ENCODE data around the gene MYH11.
"Not testable (repeated sequence)": the region's sequence is repeated elsewhere in the genome, so short reads cannot be mapped to it uniquely, and the experiment has no call there.

MYH11 gene

DNA sequence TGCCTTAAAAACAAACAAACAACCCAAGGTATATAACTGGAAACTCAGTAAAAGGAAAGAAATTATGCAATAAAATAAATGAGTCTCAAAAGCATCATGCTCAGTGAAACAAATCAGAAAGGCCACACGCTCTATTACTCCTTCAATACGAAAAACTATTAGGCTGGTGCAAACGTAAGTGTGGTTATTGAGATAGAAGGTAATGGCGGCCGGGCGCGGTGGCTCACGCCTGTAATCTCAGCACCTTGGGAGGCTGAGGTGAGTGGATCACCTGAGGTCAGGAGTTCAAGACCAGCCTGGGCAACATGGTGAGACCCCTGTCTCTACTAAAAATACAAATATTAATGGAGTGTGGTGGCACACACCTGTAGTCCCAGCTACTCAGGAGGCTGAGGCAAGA lies 17.6 kb downstream of the MYH11 start:
- DNase-seq (ENCODE audit: low spot score) = not testable (repeated sequence)

DNA sequence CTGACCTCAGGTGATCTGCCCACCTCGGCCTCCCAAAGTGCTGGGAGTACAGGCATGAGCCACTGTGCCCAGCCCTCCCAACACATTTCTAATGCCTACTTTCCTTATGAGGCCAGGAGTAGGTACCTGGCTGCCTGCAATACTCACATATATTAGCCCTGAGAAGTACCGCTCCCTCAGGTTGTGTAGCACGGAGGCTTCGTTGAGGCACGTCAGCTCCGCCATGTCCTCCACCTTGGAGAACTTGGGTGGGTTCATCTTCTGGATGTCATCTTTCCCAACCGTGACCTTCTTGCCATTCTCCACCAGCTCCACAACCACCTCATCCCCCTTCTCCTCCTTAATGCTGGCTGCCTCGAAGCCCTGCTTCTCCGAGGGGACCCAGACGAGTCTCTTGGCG lies 19.1 kb downstream of the MYH11 start:
- DNase-seq (ENCODE audit: low spot score) = no peak

GRCh38 chr16:15836965-15837611 lies 19.7 kb downstream of the MYH11 start:
- DNase-seq (ENCODE audit: low spot score) = no peak

DNA sequence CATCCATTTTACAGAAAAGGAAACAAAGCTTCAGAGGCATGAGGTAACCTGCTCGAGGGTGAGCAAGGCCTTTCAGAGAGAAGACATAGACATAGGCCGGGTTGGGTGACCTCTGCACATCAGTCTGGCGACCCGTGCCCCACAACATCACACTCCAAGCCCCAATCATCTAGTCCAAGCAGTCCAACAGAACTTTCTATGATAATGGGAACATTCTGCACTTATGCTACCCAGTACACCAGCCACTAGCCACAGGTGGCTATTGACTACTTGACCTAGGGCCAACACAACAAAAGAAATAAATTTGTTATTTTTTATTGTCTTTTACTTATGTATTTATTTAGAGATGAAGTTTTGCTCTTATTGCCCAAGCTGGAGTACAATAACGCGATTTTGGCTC lies 20.8 kb downstream of the MYH11 start:
- no peak for DNase-seq (ENCODE audit: low spot score)

DNA sequence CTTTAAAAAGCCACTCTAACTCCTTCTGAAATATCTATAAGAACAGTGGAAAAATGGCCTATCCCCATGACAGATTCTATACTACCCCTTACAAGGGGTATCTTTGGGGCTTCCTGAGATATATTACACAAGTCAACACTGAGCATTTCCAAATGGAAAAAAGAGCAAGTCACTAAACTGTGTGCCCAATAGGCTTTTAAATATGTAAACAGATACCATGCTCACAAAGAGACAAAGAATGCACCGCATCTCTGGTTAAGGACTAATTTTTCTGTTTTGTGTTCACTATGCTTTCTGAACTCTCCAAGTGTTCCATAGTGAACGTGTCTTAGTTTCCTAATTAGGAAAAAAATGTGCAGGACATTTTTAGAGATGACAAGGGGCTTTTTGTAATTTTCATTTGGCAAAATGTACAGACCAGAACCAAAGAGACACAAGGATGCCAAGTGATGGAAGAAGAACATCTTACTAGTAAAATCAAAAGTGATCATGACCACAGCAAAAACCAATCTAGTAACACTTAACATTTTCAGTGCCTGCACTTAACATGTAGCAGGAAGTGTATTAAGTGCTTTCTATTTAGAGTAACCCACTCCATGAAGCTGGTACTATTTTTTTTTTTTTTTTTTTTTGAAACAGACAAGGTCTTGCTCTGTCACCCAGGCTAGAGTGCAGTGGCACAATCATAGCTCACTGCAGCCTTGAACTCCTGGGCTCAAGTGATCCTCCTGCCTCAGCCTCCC lies 21.5 kb downstream of the MYH11 start:
- DNase-seq (ENCODE audit: low spot score) = no peak

- DNase-seq (ENCODE audit: low spot score) = no peak
Measured at GRCh38 chr16:15834502-15834901, 22.3 kb downstream of the MYH11 start.

DNA sequence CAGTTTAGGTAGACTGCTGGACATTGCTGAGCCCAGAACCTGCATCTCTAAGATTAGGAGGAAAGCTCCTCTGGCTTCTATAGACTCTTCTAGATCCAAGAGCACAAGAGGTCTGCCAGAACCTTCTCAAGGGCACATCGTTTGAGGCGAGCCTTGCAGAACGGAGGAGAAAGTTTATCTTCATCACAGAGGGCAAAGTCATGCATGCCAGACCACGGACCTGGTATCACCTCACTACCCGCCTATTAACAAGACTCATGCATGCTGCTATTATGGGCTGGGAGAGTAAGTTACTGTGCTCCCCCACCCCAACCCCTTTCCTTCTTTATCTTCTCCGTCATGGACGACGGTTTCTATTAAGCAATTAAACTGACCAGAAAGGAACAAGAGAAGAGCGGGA lies 23.3 kb downstream of the MYH11 start:
- DNase-seq (ENCODE audit: low spot score) = no peak

- no peak for DNase-seq (ENCODE audit: low spot score)
Measured at GRCh38 chr16:15832241-15832640, 24.6 kb downstream of the MYH11 start.

DNA sequence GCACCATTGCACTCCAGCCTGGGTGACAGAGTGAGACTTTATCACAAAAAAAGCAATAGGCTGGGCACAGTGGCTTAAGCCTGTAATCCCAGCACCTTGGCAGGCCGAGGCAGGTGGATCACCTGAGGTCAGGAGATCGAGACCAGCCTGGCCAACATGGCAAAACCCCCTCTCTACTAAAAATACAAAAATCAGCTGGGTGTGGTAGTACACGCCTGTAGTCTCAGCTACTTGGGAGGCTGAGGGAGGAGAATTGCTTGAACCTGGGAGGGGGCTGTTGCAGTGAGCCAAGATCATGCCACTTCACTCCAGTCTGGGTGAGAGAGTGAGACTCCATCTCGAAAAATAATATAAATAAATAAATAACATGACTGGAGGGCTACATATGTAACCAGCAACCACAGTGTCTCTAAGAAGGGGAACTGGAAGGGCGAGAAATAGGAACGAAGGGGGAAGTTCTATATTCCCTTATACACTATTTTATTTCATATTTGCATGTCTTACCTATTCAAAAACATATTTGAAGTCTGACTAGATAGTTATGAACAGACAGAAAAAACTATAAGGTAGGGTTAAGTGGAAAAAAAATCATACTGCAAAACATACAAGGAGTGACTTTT lies 25.9 kb downstream of the MYH11 start:
- no peak for DNase-seq (ENCODE audit: low spot score)

GRCh38 chr16:15829460-15829859 lies 27.4 kb downstream of the MYH11 start:
- DNase-seq (ENCODE audit: low spot score) = no peak

GRCh38 chr16:15827709-15828343 lies 29.0 kb downstream of the MYH11 start:
- no peak for DNase-seq (ENCODE audit: low spot score)

GRCh38 chr16:15827299-15827698 lies 29.5 kb downstream of the MYH11 start:
- no peak for DNase-seq (ENCODE audit: low spot score)

DNA sequence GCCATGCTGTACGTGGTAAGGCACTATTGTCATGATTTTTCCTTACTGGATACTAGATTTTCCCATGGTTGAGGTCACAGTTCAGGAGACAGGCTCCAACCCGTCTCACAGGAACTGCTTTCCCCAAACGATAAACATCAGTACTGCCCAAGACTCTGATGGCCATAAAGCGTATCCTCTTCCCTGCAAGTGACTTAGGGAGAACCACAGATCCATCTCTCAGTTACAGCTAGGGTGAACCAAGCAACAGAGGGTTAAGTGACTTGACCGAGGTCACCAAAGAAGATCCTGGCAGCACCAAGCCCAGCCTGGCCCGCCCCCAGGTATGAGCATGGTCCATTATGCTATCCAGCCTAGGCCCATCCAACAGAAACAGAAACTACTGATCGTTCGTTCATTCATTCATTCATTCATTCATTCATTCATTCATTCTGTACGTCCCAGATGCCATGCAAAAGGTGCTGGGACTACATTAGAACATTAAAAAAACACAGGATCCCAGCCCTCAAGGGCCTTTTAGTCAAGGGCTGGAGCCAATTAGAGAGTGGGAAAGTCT lies 31.0 kb downstream of the MYH11 start:
- no peak for DNase-seq (ENCODE audit: low spot score)

GRCh38 chr16:15822957-15823356 lies 33.9 kb downstream of the MYH11 start:
- no peak for DNase-seq (ENCODE audit: low spot score)

GRCh38 chr16:15820837-15821236 lies 36.0 kb downstream of the MYH11 start:
- DNase-seq (ENCODE audit: low spot score) = no peak

DNA sequence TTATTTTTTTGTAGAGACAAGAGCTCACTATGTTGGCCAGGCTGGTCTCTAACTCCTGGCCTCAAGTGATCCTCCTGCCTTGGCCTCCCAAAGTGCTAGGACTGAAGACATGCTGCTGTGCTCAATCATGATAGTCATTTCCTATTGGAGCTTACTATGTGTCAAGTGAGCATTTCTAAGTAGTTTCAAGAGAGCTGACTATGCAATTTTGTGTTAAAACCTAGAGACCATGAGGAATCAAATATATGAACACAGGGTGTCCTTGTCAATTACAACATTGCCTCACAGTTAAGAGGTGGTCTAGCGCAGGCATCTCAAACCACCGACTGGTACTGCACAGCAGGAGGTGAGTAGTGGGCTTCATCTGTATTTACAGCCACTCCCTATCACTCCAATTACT lies 37.8 kb downstream of the MYH11 start:
- DNase-seq (ENCODE audit: low spot score) = no peak

GRCh38 chr16:15817446-15817845 lies 39.4 kb downstream of the MYH11 start:
- DNase-seq (ENCODE audit: low spot score) = no peak

DNA sequence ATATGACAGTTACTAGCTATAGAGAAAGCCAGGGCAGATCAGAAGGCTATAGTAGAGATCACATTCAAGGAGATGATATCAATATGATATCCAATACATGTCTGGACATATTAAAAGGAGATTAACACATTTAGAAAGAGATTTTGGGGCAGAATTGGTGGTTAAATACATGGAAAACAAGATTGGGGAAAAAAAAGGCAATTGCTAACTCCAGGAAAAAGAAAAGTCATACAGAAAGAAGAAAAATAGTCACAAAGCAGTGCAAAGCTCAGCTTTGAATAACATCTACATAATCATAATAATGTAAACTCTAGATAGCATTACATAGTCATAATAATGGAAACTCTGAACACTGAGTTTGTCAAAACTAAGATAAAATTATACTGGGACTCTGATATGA lies 40.6 kb downstream of the MYH11 start:
- no peak for DNase-seq (ENCODE audit: low spot score)

- DNase-seq (ENCODE audit: low spot score) = not testable (repeated sequence)
Measured at GRCh38 chr16:15812401-15812750, 44.5 kb downstream of the MYH11 start.

- no peak for DNase-seq (ENCODE audit: low spot score)
Measured at GRCh38 chr16:15811481-15812400, 45.1 kb downstream of the MYH11 start.

DNA sequence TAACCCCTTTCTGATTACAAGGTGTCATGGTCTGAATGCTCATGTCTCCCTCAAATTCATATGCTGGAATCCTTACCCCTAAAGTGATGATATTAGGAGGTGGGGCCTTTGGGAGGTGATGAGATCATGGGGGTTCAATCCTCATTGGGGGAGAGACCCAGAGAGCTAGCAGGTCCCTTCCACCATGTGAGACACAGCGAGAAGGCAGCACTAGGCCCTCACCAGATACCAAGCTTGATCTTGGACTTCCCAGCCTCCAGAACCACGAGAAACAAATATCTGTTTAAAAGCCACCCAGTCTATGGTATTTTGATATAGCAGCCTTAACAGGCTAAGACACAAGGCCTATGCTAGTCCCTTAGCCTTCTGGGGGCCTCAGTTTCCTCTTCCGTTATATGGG lies 45.9 kb downstream of the MYH11 start:
- DNase-seq (ENCODE audit: low spot score) = no peak

- DNase-seq (ENCODE audit: low spot score) = no peak
Measured at GRCh38 chr16:15810411-15810810, 46.4 kb downstream of the MYH11 start.
